HG03439 (cell line): ENCODE results near the gene GJD3.
"Not testable (repeated sequence)": the region's sequence is repeated elsewhere in the genome, so short reads cannot be mapped to it uniquely, and the experiment has no call there.

Experiments
- ATAC-seq: cut with Tn5 transposase; IDR thresholded peaks from one replicate; pipeline ENCODE4 v1.9.1; 2021; ENCODE audit warnings: mild to moderate bottlenecking, moderate library complexity; ENCODE audit not compliant: unreplicated experiment

The GJD3 gene, protein sequence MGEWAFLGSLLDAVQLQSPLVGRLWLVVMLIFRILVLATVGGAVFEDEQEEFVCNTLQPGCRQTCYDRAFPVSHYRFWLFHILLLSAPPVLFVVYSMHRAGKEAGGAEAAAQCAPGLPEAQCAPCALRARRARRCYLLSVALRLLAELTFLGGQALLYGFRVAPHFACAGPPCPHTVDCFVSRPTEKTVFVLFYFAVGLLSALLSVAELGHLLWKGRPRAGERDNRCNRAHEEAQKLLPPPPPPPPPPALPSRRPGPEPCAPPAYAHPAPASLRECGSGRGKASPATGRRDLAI

DNA sequence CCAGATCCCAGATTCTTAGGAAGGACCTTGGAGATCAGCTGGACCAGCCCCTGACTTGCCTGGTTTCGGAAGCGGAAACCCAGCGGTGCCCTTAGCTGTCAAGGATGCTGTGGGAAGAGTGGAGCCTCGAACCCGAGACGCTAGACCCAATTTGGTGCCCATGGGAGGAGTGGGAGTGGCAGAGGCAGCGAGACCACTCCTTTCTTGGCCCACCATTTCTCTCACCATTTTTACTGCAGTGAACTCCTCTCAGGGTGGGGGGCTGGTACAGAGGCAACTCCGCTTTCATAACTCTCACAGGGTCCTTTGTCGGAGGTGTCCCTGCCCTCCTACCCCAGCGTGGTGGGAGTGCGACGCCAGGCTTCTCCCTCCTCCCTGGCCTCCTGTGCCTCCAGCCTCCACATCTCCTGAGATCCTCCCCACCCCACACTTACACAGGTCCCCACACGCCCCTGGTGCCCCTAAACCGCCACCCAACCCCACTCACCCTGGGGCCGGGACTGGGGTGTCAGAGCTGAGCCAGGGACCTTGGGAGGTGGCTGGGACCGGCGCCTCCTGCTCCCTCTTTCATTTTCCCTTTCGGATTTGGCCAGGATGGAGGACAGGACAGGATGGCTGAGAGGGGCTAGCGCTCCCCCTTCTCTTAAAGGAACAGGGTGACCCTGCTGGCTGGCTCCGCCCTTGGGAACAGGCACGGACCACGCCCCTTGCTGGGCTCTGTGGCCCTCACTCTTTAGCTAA lies at the start of gene GJD3:
Gene GJD3, minus strand, starts transcription at position 617 of the 741 bp plus-strand sequence. CDS start 922 bp downstream, outside the sequence.
- ATAC-seq, result no peak

DNA sequence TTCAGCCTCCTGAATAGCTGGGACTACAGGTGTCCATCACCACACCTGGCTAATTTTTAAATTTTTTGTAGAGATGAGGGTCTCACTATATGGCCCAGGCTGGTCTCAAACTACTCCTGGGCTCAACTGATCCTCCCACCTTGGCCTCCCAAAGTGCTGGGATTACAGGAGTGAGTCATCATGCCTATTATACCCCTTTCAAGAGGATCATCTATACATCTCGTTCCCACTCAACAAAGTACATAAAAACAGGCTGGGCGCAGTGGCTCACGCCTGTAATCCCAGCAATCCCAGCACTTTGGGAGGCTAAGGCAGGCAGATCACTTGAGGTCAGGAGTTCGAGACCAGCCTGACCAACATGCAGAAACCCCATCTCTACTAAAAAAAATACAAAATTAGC lies 49.8 kb upstream of the GJD3 start:
- not testable (repeated sequence) for ATAC-seq

DNA sequence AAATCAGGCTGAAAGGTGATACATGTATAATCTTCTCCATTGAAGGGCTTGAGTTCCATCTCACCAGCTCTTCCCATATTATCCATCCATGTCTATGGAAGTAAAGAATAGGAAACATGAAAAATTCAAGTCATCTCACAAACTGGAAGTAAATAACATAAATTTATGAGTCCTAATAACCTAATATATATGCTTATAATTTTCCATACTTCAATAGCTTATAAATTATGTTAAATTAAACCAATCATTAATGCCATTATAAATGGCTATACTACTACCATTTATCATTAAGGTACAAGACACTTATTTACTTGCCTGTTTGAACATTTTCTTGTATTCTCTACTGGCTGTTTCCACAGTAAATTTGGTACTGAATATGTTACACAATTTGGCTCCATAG lies 48.3 kb upstream of the GJD3 start:
- ATAC-seq, result no peak

DNA sequence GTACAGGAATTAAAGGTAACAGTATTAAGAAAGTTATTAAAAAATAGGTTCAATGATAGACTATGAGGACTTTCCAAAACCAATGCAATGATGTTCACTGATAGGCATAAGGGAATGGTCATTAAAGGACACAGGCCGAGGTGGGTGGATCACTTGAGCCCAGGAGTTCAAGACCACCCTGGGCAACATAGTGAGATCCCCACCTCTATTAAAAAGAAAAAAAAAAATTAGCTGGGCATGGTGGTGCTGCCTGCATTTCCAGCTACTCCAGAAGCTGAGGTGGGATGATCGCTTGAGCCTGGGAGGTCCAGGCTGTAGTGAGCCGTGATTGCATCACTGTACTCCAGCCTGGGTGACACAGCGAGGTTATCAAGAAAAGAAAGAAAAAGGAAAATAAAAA lies 47.3 kb upstream of the GJD3 start:
- no peak for ATAC-seq

DNA sequence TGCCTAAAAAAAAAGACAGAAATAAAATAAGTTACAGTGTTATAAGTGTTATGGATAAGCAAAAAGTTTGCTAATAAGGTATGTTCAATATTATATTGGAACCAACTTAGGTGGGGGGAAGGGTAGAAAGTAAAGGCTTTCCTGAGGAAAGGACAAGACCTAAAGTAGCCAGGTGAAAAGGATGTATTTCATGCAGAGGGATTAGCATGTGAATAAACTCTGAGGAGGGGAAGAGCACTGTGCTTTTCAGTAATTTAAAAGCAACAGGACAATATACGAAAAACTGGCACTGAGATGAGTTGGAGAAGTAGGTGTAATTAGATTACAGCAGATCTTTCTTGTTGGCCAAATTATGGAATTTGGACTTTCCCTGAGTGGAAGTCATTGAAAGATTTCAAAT lies 45.5 kb upstream of the GJD3 start:
- ATAC-seq, result no peak

DNA sequence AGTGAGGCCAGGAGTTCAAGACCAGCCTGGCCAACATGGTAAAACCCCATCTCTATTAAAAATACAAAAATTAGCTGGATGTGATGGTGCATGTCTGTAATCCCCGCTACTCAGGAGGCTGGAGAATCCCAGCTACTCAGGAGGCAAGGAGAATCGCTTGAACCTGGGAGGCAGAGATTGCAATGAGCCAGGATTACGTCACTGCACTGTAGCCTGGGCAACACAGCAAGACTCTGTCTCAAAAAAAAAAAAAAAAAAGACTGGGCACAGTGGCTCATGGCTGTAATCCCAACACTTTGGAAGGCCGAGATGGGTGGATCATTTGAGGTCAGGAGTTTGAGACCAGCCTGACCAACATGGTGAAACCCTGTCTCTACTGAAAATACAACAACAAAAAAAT lies 45.0 kb upstream of the GJD3 start:
- ATAC-seq, result not testable (repeated sequence)

DNA sequence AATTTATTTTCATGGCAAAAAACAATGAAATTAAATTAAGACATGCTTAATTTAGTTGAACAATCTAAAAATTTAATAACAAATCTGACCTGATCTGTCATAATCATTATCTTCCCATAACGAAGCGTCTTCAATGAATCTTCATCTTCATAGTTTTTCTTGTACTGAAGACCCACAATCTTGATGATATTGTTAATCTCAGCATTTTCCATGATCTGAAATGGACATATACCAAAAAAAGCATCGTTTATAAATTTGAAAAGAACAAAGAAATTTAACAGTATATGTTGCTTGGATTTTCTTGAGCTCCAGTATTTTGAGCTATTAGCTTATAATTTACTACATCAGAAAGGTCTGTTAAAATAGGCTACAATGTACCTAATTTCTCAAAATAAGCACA lies 42.9 kb upstream of the GJD3 start:
- ATAC-seq, result no peak

DNA sequence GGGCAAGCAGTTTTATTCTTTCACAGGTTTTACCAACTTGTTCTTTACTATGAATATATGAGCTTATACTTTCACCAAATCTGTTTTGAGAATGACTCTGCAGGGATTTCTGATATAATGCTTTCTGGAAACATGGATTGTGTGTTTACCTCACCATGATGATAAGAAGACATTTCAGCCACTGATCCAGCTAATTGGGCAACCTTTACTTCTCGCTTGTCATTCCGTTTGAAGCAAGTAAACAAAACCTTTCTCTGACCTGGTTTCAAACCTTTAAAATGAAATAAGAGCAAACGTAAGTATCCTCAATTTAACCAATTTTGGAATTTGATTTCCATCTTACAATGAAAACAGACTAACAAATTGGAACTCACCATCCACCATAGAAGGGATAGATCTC lies 39.5 kb upstream of the GJD3 start:
- ATAC-seq, result no peak

DNA sequence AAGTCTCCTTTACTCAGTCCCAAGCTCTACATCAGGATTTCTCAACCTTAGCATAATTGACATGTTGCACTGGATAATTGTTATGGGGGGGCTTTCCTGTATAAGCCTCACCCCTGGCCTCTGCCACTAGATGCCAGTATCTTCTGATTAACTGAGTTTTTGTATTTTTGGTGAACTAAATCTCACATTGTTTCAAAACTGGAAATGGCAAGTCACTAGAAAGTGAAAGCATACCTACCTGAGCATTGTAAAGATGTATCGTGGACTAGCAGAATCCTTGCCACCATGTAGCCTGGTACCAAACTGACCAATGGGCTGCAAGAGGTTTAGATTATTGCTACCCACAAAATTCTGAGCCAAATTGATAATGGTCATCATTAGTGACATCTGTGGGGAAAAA lies 38.1 kb upstream of the GJD3 start:
- ATAC-seq, result no peak

DNA sequence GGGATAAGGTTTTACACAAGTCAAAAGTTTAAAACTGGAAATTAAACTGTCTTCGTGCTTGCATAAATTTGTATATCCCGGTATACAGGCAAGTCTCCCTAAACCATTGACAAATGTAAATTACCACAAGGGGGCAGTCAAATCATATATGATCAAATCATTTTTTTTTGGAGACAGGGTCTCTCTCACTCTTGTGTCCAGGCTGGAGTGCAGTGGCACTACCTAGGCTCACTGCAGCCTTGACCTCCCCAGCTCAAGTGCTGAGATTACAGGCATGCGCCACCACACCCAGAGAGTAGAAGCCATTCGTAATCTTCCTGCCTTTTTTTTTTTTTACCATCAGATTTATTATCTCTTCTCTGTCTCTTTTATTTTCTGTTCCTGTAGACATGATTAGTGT lies 34.6 kb upstream of the GJD3 start:
- ATAC-seq, result no peak

DNA sequence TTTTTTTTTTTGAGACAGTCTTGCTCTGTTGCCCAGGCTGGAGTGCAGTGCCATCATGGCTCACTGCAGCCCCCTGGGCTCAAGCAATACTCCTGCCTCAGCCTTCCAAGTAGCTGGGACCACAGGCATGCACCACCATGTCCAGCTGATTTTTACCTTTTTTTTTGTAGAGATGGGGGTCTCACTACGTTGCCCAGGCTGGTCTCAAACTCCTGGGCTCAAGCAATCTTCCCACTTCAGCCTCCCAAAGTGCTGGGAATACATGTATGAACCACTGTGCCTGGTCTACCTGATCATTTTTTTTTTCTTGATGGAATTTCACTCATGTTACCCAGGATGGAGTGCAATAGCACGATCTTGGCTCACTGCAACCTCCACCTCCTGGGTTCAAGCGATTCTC lies 22.0 kb upstream of the GJD3 start:
- not testable (repeated sequence) for ATAC-seq

DNA sequence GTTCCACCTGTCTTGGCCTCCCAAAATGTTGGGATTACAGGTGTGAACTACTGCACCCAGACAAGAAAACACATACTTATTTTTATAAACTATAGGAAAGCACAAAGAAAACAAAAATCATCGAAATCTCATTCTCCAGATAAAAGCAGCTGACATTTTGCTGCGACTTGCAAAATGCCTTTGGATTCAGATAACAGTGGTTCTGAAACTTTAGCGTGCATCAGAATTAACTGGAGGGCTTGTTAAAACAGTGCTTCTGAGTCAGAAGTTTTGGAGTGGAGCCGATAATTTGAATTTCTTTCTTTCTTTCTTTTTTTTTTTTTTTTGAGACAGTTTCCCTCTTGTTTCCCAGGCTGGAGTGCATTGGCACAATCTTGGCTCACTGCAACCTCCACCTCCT lies 17.7 kb upstream of the GJD3 start:
- ATAC-seq, result no peak

DNA sequence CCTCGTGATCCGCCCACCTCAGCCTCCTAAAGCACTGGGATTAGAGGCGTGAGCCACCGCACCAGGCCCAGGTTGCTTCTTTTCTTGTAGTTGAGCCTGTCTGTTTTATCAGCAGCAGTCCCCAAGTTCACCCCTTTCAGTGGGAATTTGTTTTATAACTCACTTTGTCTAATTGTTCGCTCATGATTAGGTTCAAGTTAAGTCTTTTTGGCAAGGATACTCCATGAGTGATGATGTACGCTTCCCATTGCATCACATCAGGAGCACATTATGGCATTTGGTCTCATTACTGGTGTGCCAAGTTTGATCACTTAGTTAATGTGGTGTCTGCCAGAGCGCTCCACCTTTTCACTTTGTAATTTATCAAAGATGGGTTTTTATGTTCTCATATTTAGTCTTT lies 14.4 kb upstream of the GJD3 start:
- ATAC-seq, result no peak

DNA sequence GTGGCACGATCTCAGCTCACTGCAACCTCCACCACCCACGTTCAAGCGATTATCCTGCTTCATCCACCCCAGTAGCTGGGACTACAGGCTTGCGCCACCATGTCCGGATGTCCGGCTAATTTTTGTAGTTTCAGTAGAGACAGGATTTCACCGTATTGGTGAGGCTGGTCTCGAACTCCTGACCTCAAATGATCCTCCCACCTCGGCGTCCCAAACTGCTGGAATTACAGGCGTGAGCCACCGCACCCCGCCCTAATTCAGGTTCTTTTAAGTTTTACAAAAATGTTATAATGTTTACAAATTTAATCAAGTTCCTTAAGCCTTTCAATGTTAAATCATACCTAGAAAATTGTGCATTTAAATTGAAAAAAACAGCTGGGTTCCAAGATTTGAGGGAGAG lies 13.3 kb upstream of the GJD3 start:
- ATAC-seq, result no peak

DNA sequence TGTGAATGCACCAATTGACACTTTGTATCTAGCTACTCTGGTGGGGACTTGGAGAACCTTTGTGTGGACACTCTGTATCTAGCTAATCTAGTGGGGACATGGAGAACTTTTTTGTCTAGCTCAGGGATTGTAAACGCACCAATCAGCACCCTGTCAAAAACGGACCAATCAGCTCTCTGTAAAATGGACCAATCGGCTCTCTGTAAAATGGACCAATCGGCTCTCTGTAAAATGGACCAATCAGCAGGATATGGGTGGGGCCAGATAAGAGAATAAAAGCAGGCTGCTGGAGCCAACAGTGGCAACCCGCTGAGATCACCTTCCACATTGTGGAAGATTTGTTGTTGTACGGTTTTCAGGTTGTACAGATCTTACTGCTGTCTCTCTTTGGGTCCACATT lies 12.0 kb upstream of the GJD3 start:
- ATAC-seq, result not testable (repeated sequence)

DNA sequence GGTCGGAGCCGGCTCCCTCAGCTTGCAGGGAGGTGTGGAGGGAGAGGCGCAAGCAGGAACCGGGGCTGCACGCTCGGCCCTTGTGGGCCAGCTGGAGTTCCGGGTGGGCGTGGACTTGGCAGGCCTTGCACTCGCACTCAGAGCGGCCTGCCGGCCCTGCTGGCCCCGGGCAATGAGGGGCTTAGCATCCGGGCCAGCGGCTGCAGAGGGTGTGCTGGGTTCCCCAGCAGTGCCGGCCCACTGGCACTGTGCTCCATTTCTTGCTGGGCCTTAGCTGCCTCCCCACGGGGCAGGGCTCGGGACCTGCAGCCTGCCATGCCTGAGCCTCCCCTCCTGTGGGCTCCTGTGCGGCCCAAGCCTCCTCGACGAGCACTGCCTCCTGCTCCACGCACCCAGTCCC lies 11.2 kb upstream of the GJD3 start:
- ATAC-seq, result not testable (repeated sequence)

DNA sequence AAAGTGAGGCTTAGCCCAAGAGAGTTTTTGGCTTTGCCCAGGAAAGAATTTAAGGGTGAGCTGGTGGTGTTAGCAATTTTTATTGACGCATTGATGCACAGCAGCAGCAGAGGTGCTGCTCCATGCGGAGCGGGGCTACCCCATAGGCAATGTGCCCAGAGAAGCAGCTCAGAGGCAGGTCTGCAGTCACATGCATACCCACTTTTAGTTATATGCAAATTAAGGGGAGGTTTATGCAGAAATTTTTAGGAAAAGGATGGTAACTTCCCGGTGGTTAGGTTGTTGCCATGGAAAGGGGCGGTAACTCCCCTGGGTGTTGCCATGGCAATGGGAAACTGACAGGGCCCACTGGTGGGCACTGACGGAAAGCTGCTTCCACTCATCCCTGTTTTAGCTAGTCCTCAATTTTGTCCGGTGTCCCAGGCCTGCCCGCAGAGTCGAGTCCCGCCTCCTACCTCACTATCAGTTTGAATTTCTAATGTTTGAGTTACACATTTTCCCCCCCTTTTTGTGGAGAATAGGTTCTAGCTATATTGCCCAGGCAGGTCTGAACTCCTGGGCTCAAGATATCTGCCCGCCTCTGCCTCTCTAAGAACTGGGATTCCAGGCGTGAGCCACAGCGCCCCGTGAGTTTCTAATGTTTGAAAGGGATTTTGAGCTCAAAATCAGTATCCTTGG lies 10.4 kb upstream of the GJD3 start:
- no peak for ATAC-seq

DNA sequence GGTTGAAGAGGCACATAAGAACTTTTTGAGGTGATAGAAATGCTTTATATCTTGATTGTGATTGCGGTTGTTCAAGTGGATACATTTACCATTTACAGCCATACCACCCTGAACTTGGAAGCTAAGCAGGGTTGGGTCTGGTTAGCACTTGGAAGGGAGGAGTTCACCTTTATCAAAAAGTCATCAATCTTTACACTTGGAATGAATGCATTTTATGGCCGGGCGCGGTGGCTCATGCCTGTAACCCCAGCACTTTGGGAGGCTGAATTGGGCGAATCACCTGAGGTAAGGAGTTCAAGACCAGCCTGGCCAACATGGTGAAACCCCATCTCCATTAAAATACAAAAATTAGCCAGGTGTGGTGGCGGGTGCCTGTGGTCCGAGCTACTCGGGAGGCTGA lies 9.5 kb upstream of the GJD3 start:
- ATAC-seq, result no peak

DNA sequence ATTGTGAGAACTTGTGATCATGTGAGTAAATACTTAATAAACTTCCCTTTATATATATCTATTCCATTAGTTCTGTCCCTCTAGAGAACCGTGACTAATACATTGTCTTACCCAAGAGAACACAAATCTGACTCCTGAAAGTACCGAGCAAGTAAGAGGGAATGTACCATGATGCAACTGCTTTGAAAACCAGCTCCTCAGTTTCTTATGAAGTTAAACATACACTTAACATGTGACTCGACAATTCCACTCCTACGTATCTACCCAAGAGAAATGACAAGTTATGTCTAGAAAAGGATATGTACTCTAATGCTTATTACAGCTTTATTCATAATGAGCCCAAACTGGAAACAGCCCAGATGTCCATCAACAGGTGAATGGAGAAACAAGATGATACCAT lies 8.8 kb upstream of the GJD3 start:
- ATAC-seq, result no peak

DNA sequence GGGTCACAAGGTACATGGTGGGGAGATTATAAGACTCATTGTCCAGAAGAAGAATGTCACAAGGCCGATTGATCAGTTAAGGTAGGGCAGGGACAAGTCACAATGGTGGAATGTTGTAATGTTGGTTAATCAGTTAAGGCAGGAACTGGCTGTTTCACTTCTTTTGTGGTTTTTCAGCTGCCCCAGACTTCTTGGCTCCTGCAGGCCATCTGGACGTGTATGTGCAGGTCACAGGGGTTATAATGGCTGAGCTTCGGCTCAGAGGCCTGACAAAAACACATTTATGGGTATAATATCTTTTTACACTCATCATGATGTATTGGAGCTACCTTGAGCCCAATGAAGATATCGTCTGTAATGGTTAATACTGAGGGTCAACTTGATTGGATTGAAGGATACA lies 8.1 kb upstream of the GJD3 start:
- ATAC-seq, result not testable (repeated sequence)

DNA sequence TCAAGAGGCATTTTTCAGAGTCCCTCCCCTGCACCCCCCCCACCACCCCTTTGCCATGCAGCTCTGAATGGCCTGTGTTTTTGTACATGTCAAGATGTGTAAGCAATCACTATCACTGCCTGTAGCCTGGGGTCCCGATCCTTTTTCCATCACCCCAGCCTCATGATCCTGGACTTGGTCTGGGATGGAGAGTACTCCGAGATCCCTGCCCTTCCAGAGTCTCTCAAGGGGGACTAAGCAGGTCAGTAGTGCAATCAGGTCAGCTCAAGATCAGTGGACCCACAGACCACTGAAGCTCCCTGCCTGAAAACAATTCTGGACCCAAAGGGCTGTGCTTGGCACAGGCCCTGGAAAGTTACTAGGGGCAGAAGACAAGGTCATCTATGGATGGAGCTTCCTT lies 7.5 kb upstream of the GJD3 start:
- ATAC-seq, result no peak
